ENCODE results near the gene MRTO4.
"Not testable (repeated sequence)": the region's sequence is repeated elsewhere in the genome, so short reads cannot be mapped to it uniquely, and the experiment has no call there.

DNA sequence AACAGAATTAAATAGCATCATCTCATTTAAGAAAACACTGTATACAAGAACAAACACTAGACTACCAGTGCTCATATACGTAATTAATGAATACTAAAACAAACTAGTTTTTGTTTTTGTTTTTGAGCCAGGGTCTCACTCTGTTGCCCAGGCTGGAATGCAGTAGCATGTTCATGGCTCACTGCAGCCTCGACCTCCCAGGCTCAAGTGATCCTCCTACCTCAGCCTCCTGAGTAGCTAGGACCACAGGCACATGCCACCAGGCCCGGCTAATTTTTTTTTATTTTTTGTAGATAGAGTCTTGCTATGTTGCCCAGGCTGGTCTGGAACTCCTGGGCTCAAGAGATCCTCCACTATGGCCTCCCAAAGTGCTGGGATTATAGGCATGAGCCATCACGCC is 35.0 kb upstream of the MRTO4 start:
- TF ChIP-seq CTCF (IDR thresholded peaks at IDR 0.05; ENCODE audit: low read depth, low read length); EZH2phosphoT487 (IDR thresholded peaks at IDR 0.05; ENCODE audit: low read depth): not testable (repeated sequence)
